K562 (cell line): ENCODE data around the gene GLRX2. TPM values are rescaled to one million over a fixed set of nuclear protein-coding genes. Genes with fewer than 3 reads are reported as not detected.

Experiments
- BRF1 ChIP-seq: IDR thresholded peaks from 3 replicates; pipeline ENCODE4 v1.6.1; 2011; ENCODE audit warnings: borderline replicate concordance, mild to moderate bottlenecking; ENCODE audit not compliant: insufficient read length; ENCODE audit errors: extremely low read depth
- CBFA2T2 ChIP-seq: fragments of 450-650 bp; conservative IDR thresholded peaks from 2 replicates; pipeline ENCODE4 v1.6.1; 2017; ENCODE audit warnings: mild to moderate bottlenecking
- DIDO1 ChIP-seq: fragments of 450-650 bp; IDR thresholded peaks from 2 replicates; pipeline ENCODE4 v1.6.1; 2016; ENCODE audit warnings: low read depth, missing biosample characterization, missing genetic modification characterization
- E2F8 ChIP-seq: fragments of 450-650 bp; IDR thresholded peaks from 2 replicates; pipeline ENCODE4 v1.7.1; 2018; ENCODE audit warnings: mild to moderate bottlenecking, low read depth; ENCODE audit not compliant: partially characterized antibody
- EP400 ChIP-seq: fragments of 450-650 bp; IDR thresholded peaks from 2 replicates; pipeline ENCODE4 v1.6.1; 2017; ENCODE audit warnings: antibody characterized with exemption, mild to moderate bottlenecking, moderate library complexity
- HSF4 ChIP-seq: fragments of 250-450 bp; sonication (Bioruptor Pico); IDR thresholded peaks from 2 replicates; pipeline ENCODE4 v2.1.2; 2022; ENCODE audit warnings: mild to moderate bottlenecking, moderate library complexity, borderline replicate concordance
- ILF3 ChIP-seq: fragments of 450-650 bp; IDR thresholded peaks from 2 replicates; pipeline ENCODE4 v1.6.1; 2018; ENCODE audit warnings: antibody characterized with exemption, mild to moderate bottlenecking, moderate library complexity, borderline replicate concordance
- IRF9 ChIP-seq: fragments of 450-650 bp; IDR thresholded peaks from 2 replicates; pipeline ENCODE4 v1.6.1; 2016; ENCODE audit warnings: missing biosample characterization, missing genetic modification characterization
- MGA ChIP-seq: fragments of 450-650 bp; IDR thresholded peaks from 2 replicates; pipeline ENCODE4 v1.6.1; 2016; ENCODE audit warnings: mild to moderate bottlenecking, moderate library complexity
- MIER1 ChIP-seq: fragments of 450-650 bp; IDR thresholded peaks from 2 replicates; pipeline ENCODE4 v1.6.1; 2016; ENCODE audit warnings: antibody characterized with exemption, mild to moderate bottlenecking, low read depth
- ZEB2 ChIP-seq: fragments of 450-650 bp; IDR thresholded peaks from 2 replicates; pipeline ENCODE4 v1.6.1; 2016
- ZNF316 ChIP-seq: fragments of 450-650 bp; IDR thresholded peaks from 2 replicates; pipeline ENCODE4 v1.6.1; 2016
- ZNF668 ChIP-seq: fragments of 250-450 bp; sonication (Bioruptor Pico); IDR thresholded peaks from 2 replicates; pipeline ENCODE4 v1.8.0; 2022; ENCODE audit warnings: mild to moderate bottlenecking, inconsistent platforms
- polyA plus RNA-seq, 8 experiments: library from polyadenylated mRNA; depleted of rRNA in 4 of 8; stranded (reverse) in 5 of 8; unstranded in 3 of 8; fragments of >200 nt; fragmentation: Nextera tagmentation in 2 of 8; fragmentation: Illumina TruSeq in 1 of 8; extraction: Ambion mirVana in 2 of 8; extraction: Trizol in 1 of 8; gene quantifications; 2 replicates each; pipeline versions ENCODE4 v1.2.1 to v1.2.3, GENCODE V29; 2011 to 2014; ENCODE audit warnings: inconsistent platforms in 1 of 8, missing spikeins in 1 of 8
- total RNA-seq, 7 experiments: library from RNA; depleted of rRNA in 6 of 7; stranded (reverse); fragments of >200 nt in 6 of 7; fragmentation: Illumina TruSeq in 2 of 7; extraction: Trizol in 2 of 7; gene quantifications; 2 replicates each; pipeline versions ENCODE4 v1.2.1 to v1.2.3, GENCODE V29; 2011 to 2021; ENCODE audit warnings: low replicate concordance in 1 of 7

The GLRX2 gene
- total and polyA plus RNA-seq, 9 of the 15 experiments (the other 6 are each of a cell fraction or from before 2014, with no cell fraction given): 13.3 to 82.6 (median 55.1) TPM

- TF ChIP-seq MGA (peak; percentile 69), MIER1 (0 out of 2 replicates have a peak, but pooled peaks have one; percentile 16), CBFA2T2 (no peak), HSF4 (no peak), DIDO1 (tag) (0 out of 2 replicates have a peak, but pooled peaks have one; percentile 17), IRF9 (no peak), ZEB2 (peak; percentile 51; the same call in 1 of the 2 replicates), ZNF668 (CRISPR knock-in tag) (no peak), BRF1 (no peak), ILF3 (no peak), E2F8 (peak; percentile 36), EP400 (peak; percentile 28), ZNF316 (peak; percentile 91)
Observed at GRCh38 chr1:193113258-193113991, 8.2 kb upstream of the GLRX2 start (continued).
